Measurements from ENCODE around the gene CUL1.
A peak's percentile ranks its signal among the peaks of the same experiment; 100 is the strongest.

Gene CUL1

GRCh38 chr7:148698397-148699023, at the start of gene CUL1:
TSS of gene CUL1 (plus strand) at chr7:148698903. CDS start at chr7:148730123, 31,220 bp downstream.
- DNase-seq: peak; percentile 82 to 84

GRCh38 chr7:148650232-148650858, 48.4 kb upstream of the CUL1 start:
- no peak for DNase-seq

- no peak for DNase-seq
Observed at GRCh38 chr7:148652773-148653172, 45.9 kb upstream of the CUL1 start.

GRCh38 chr7:148657929-148658328, 40.8 kb upstream of the CUL1 start:
- no peak for DNase-seq

- DNase-seq: no peak
Observed at GRCh38 chr7:148661471-148661870, 37.2 kb upstream of the CUL1 start.

GRCh38 chr7:148662646-148663045, 36.1 kb upstream of the CUL1 start:
- DNase-seq: no peak

- DNase-seq: no peak
Observed at GRCh38 chr7:148664324-148664723, 34.4 kb upstream of the CUL1 start.

- no peak for DNase-seq
Observed at GRCh38 chr7:148665221-148665620, 33.5 kb upstream of the CUL1 start.

- no peak for DNase-seq
Observed at GRCh38 chr7:148669927-148670326, 28.8 kb upstream of the CUL1 start.

GRCh38 chr7:148670374-148670773, 28.3 kb upstream of the CUL1 start:
- no peak for DNase-seq

- DNase-seq: no peak
Observed at GRCh38 chr7:148670807-148671206, 27.9 kb upstream of the CUL1 start.

GRCh38 chr7:148672041-148672440, 26.7 kb upstream of the CUL1 start:
- no peak for DNase-seq

- no peak for DNase-seq
Observed at GRCh38 chr7:148674689-148675088, 24.0 kb upstream of the CUL1 start.

GRCh38 chr7:148676291-148676690, 22.4 kb upstream of the CUL1 start:
- DNase-seq: no peak

GRCh38 chr7:148681821-148682220, 16.9 kb upstream of the CUL1 start:
- DNase-seq: no peak

- no peak for DNase-seq
Observed at GRCh38 chr7:148684289-148684830, 14.3 kb upstream of the CUL1 start.

- DNase-seq: no peak
Observed at GRCh38 chr7:148686312-148686937, 12.3 kb upstream of the CUL1 start.

- no peak for DNase-seq
Observed at GRCh38 chr7:148687555-148687954, 11.1 kb upstream of the CUL1 start.

- DNase-seq: no peak
Observed at GRCh38 chr7:148688526-148688925, 10.2 kb upstream of the CUL1 start.

- no peak for DNase-seq
Observed at GRCh38 chr7:148693651-148694050, 5.1 kb upstream of the CUL1 start.

- DNase-seq: no peak
Observed at GRCh38 chr7:148694631-148695030, 4.1 kb upstream of the CUL1 start.

- no peak for DNase-seq
Observed at GRCh38 chr7:148695953-148696352, 2.8 kb upstream of the CUL1 start.

GRCh38 chr7:148696787-148697186, 1.9 kb upstream of the CUL1 start:
- no peak for DNase-seq

Data from activated CD4-positive, alpha-beta T cell treated with anti-CD3 and anti-CD28 coated beads, Interleukin-2, amount 50 U/mL, for 48 hours (primary cell).